ENCODE results near the gene HDGF.
"Not testable (repeated sequence)": the region's sequence is repeated elsewhere in the genome, so short reads cannot be mapped to it uniquely, and the experiment has no call there.

The HDGF gene

GRCh38 chr1:156773607-156774006 is 22.1 kb upstream of the HDGF start:
- DNase-seq, result no peak
- H3K27ac Mint-ChIP-seq, result no peak overlapping the region
- peaks cover 44 to 82% of the 10 kb centered on the region in 2 donors for H3K4me1 Mint-ChIP-seq
- peaks cover 33 to 43% of the 10 kb centered on the region in 2 donors for H3K36me3 Mint-ChIP-seq
- no peaks in the 10 kb centered on the region for H3K9me3 Mint-ChIP-seq
- no peak overlapping the region for H3K4me3 Mint-ChIP-seq
- ATAC-seq (replicated peaks), result no peak
- H3K27me3 Mint-ChIP-seq, result no peaks in the 10 kb centered on the region

- Mint-ChIP-seq H3K36me3 (peaks cover 33 to 46% of the 10 kb centered on the region in 2 donors), H3K4me3 (no peak overlapping the region), H3K27ac (peak overlapping the region; percentile 0), H3K4me1 (peaks cover 45 to 80% of the 10 kb centered on the region in 2 donors), H3K9me3 (no peaks in the 10 kb centered on the region), H3K27me3 (no peaks in the 10 kb centered on the region)
- ATAC-seq (replicated peaks) (no peak), DNase-seq (no peak)
Observed at GRCh38 chr1:156772728-156773497, 21.4 kb upstream of the HDGF start.

DNA sequence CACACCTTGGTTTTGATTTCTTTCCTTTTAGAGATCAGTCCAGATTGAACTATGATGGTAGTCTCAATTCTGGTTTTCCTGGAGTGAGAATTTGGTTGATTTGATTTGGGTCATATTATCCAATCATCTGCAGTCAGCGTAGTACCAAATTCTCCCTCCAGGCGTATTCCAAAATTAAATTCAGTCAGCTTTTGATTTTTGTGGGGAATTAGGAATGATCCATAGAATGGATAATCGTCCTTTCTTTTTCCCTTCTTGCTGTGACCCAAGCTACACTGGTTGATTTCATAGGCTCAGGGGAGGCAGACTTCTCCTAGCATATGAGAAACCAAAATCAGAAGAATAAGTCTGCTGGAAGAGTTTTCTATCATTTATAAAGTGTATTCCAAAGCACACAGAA is 20.7 kb upstream of the HDGF start:
- Mint-ChIP-seq H3K4me1 (peaks cover 40 to 73% of the 10 kb centered on the region in 2 donors), H3K27ac (no peak overlapping the region), H3K27me3 (no peaks in the 10 kb centered on the region), H3K36me3 (peaks cover 33 to 46% of the 10 kb centered on the region in 2 donors), H3K4me3 (no peak overlapping the region), H3K9me3 (no peaks in the 10 kb centered on the region)
- DNase-seq, result no peak
- no peak for ATAC-seq (replicated peaks)

- Mint-ChIP-seq H3K4me1 (peaks cover 35 to 62% of the 10 kb centered on the region in 2 donors), H3K27me3 (no peaks in the 10 kb centered on the region)
- no peak for ATAC-seq (replicated peaks)
Observed at GRCh38 chr1:156768610-156769295, 17.3 kb upstream of the HDGF start.

DNA sequence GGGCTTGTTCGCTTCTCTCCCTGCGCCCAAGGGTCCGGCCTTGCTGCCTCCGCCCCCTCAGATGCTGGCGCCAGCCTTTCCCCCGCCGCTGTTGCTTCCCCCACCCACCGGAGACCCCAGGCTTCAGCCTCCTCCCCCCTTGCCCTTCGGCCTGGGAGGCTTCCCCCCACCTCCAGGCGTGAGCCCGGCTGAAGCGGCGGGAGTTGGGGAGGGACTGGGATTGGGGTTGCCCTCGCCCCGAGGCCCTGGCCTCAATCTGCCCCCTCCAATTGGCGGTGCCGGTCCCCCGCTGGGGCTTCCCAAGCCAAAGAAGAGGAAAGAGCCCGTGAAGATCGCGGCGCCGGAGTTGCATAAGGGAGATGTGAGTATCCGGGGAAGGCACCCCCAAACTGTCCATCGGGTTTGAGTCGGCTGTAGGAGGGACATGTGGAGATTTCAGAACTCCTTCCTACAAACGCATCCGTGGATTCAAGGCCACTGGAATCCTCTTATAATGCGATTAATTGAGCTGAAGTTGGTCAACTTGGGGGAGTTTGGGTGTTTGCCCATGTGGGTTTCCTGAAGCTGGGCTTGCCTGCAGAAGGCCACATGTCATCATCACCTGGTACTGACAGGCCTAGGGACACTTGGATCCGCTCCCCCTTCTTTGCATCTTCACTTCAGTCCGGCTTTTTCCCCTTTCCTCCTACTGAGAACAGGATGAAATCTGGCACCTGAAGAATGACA is 16.6 kb upstream of the HDGF start:
- DNase-seq, result peak; percentile 43
- Mint-ChIP-seq H3K27me3 (no peaks in the 10 kb centered on the region), H3K4me3 (no peak overlapping the region), H3K9me3 (no peaks in the 10 kb centered on the region), H3K27ac (no peak overlapping the region), H3K4me1 (peaks cover 31 to 54% of the 10 kb centered on the region in 2 donors), H3K36me3 (peaks cover 21 to 36% of the 10 kb centered on the region in 2 donors)
- ATAC-seq (replicated peaks), result peak; percentile 8 to 11

More at GRCh38 chr1:156768610-156769295, 17.3 kb upstream of the HDGF start:
- Mint-ChIP-seq H3K36me3 (peaks cover 24 to 43% of the 10 kb centered on the region in 2 donors), H3K9me3 (no peaks in the 10 kb centered on the region), H3K27ac (no peak overlapping the region), H3K4me3 (no peak overlapping the region)
- DNase-seq, result no peak

DNA sequence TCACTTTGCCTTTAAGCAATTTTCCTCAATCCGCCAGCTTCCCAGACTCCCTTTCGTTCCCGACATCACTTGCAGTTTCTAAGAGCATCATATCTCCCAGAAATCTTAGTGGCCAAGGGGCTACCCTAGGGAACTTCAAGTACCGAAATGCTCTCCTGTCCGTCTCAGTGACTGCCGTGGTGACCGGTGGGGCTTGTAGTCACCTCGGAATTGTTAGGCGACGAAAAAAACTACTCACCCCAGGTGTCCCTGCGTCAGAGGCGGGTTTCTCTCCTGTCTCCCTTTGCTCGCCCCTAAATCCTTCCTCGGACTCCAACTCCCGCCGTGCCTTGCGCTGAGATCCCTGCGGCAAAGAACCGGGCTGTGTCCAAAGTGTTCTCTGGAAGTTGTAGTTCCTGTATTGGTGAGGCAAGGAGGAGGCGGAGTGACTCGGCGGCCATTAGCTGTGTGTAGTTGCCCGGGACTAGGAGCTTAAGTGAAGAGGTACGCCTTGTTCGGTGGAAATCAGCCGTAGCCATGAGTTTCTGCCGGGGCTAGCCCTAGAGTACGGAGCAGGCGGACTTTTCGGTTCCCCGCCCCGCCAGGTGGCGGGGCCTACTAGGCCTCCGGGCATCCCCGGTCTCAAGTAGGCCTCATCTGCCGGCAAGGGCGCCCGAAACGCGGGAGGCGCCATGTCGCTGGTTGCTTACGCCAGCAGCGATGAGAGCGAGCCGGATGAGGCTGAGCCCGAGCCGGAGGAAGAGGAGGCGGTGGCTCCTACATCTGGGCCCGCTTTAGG is 15.8 kb upstream of the HDGF start, which contains the start of gene PRCC:
Gene PRCC (plus strand): TSS at position 435 of the 778 bp plus-strand sequence. CDS start 237 bp downstream, at position 672.
- H3K36me3 Mint-ChIP-seq, result peaks cover 17 to 31% of the 10 kb centered on the region in 2 donors

GRCh38 chr1:156766298-156767100 is 15.0 kb upstream of the HDGF start:
- H3K9me3 Mint-ChIP-seq, result no peaks in the 10 kb centered on the region
- peaks cover 16 to 31% of the 10 kb centered on the region in 2 donors for H3K36me3 Mint-ChIP-seq
- peaks cover 25 to 43% of the 10 kb centered on the region in 2 donors for H3K4me1 Mint-ChIP-seq
- no peak overlapping the region for H3K4me3 Mint-ChIP-seq
- DNase-seq (no peak), ATAC-seq (replicated peaks) (peak; percentile 22 to 23)
- no peaks in the 10 kb centered on the region for H3K27me3 Mint-ChIP-seq
- H3K27ac Mint-ChIP-seq, result no peak overlapping the region

More for the DNA sequence above, 15.8 kb upstream of the HDGF start, which contains the start of gene PRCC:
- ATAC-seq (replicated peaks) (peak; percentile 93 to 97), DNase-seq (peak; percentile 98)
- H3K4me1 Mint-ChIP-seq, result peaks cover 25 to 47% of the 10 kb centered on the region in 2 donors
- H3K9me3 Mint-ChIP-seq, result no peaks in the 10 kb centered on the region
- no peak within 1 kb of the TSS for H3K4me3 Mint-ChIP-seq
- no peak within 1 kb of the TSS for H3K27ac Mint-ChIP-seq
- H3K27me3 Mint-ChIP-seq, result no peaks in the 10 kb centered on the region

- H3K4me1 Mint-ChIP-seq, result peaks cover 18 to 35% of the 10 kb centered on the region in 2 donors
- H3K27me3 Mint-ChIP-seq, result no peaks in the 10 kb centered on the region
- peaks cover 8 to 23% of the 10 kb centered on the region in 2 donors for H3K36me3 Mint-ChIP-seq
- H3K27ac Mint-ChIP-seq, result no peak overlapping the region
- H3K9me3 Mint-ChIP-seq, result no peaks in the 10 kb centered on the region
- no peak for ATAC-seq (replicated peaks)
- DNase-seq, result no peak
- H3K4me3 Mint-ChIP-seq, result peak overlapping the region; percentile 29 to 53
Observed at GRCh38 chr1:156765666-156766065, 14.2 kb upstream of the HDGF start.

DNA sequence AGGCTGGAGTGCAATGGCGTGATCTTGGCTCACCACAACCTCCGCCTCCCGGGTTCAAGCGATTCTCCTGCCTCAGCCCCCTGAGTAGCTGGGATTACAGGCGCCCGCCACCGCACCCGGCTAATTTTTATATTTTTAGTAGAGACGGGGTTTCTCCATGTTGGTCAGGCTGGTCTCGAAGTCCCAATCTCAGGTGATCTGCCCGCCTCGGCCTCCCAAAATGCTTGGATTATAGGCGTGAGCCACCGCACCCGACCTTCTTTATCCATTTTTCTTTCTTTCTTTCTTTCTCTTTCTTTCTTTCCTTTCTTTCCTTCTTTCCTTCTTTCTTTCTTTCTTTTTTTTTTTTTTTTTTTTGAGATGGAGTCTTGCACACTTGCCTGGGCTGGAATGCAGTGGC is 13.7 kb upstream of the HDGF start:
- DNase-seq, result not testable (repeated sequence)

DNA sequence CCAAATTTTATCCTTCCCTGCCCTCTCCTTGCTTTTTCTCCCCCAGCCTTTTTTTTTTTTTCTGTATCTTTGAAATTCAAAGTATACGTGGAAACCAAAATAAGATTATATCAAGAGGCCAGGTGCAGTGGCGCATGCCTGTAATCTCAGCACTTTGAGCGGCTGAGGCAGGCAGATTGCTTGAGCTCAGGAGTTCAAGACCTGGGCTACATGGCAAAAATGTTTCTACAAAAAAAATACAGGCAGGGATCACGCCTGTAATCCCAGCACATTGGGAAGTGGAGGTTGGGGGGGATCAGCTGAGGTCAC is 9.3 kb upstream of the HDGF start:
- H3K4me1 Mint-ChIP-seq, result peaks cover 1 to 8% of the 10 kb centered on the region in 2 donors
- H3K27ac Mint-ChIP-seq, result no peak overlapping the region
- H3K4me3 Mint-ChIP-seq, result no peak overlapping the region
- no peaks in the 10 kb centered on the region for H3K27me3 Mint-ChIP-seq
- peaks cover 0 to 4% of the 10 kb centered on the region in 2 donors for H3K36me3 Mint-ChIP-seq
- no peaks in the 10 kb centered on the region for H3K9me3 Mint-ChIP-seq
- ATAC-seq (replicated peaks) (no peak), DNase-seq (no peak)

More for the DNA sequence above, 13.7 kb upstream of the HDGF start:
- H3K4me3 Mint-ChIP-seq; H3K9me3 Mint-ChIP-seq; ATAC-seq (replicated peaks); H3K27ac Mint-ChIP-seq; H3K27me3 Mint-ChIP-seq: not testable (repeated sequence)
- Mint-ChIP-seq H3K36me3 (peaks cover 4 to 22% of the 10 kb centered on the region in 2 donors), H3K4me1 (peaks cover 16 to 29% of the 10 kb centered on the region in 2 donors)

DNA sequence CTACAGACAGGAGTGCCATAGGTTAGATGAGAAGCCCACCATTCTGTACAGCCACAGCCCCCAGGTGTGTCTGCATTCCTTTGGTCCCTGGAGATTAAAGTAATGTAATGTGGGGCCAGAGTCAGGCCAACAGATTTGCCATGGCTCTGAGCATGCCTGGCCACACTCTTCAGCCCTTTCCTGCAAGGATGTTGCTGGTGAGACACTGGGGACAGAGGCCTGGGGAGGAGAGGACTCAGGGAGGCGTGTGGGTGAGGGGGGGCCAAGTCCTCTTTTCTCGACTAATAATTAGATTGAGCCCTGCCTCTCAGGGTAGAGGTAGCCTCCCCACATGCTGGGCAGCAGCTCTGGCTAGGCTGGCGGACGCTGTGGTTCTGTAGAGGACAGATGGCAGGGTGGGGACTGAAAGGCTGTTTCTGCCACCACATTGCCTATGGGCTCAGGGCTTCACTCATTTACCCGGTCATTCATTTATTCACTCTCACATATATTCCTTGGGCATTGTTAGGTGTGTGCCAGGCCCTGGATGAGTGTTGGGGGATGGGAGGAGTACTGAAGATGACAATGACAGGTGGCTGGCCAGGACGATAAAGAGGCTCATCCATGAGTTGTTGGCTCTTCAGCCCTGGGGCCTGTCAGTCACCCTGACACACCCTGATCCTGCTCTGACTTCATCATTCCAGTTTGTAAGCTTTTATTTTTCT is 8.8 kb upstream of the HDGF start:
- Mint-ChIP-seq H3K4me1 (peaks cover 4 to 11% of the 10 kb centered on the region in 2 donors), H3K27ac (no peak overlapping the region), H3K27me3 (no peaks in the 10 kb centered on the region), H3K9me3 (no peaks in the 10 kb centered on the region), H3K36me3 (peaks cover 0 to 4% of the 10 kb centered on the region in 2 donors), H3K4me3 (no peak overlapping the region)
- ATAC-seq (replicated peaks) (no peak), DNase-seq (no peak)

DNA sequence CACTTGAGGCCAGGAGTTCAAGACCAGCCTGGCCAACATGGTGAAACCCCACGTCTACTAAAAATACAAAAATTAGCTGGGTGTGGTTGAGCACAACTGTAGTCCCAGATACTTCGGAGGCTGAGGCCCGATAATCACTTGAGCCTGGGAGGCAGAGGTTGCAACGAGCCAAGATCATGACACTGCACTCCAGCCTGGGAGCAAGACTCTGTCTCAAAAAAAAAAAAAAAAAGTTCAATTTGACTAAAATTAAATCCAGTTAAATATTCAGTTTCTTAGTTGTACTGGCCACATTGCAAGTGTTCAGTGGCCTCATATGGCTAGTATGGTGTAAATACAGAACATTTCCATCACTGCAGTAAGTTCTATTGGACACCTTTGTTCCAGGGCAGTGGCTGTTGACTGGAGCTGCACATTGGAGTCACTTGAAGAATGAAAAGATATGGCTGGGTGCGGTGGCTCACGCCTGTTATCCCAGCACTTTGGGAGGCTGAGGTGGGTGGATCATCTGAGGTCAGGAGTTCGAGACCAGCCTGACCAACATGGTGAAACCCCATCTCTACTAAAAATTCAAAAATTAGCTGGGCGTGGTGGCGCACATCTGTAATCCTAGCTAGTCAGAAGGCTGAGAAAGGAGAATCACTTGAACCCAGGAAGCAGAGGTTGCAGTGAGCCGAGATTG is 6.2 kb upstream of the HDGF start:
- not testable (repeated sequence) for H3K27ac Mint-ChIP-seq; H3K4me3 Mint-ChIP-seq; DNase-seq; ATAC-seq (replicated peaks); H3K36me3 Mint-ChIP-seq; H3K9me3 Mint-ChIP-seq; H3K27me3 Mint-ChIP-seq
- peaks cover 13 to 26% of the 10 kb centered on the region in 2 donors for H3K4me1 Mint-ChIP-seq
